ENCODE results near the gene CD68. TPM values are rescaled to one million over a fixed set of nuclear protein-coding genes. Genes with fewer than 3 reads are reported as not detected.

The CD68 gene
- total RNA-seq, 2 experiments from 2014 or later, result 32.5 to 33.9 TPM

DNA sequence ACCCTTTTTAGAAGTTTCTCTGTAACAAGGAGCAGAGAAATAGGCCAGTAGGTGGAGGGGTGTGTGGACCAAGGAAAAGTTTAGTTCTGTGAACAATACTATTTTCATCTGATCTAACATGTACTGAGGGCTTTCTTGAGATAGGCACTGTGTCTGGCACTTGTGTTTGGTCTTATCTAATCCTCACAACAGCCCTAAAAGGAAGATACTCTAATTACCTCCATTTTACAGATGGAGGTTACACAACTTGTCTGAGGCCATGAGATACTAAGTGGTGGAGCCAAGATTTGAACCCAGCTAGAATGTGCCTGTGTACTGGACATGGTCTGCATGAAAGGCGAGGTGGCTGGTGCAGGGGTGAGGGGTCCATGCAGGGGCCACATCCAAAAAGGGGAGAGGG, 26.1 kb upstream of the CD68 start:
- ATAC-seq (ENCODE audit: low read depth) (no peak), DNase-seq (no peak)
- peaks cover 62% of the 10 kb centered on the region for H3K4me1 Mint-ChIP-seq
- H3K36me3 Mint-ChIP-seq, result peaks cover 36% of the 10 kb centered on the region
- H3K27ac Mint-ChIP-seq, result peak overlapping the region; percentile 93
- peak overlapping the region; percentile 75 for H3K4me3 Mint-ChIP-seq
- H3K27me3 Mint-ChIP-seq, result no peaks in the 10 kb centered on the region
- no peaks in the 10 kb centered on the region for H3K9me3 Mint-ChIP-seq
- POLR2A ChIA-PET, result interaction anchor here (0.5 to 2.4 kb wide), 6 partner anchors 8 to 289 kb away, joined by 3 to 12 read pairs (median 8); partner anchors contain the start of genes POLR2A and SENP3

DNA sequence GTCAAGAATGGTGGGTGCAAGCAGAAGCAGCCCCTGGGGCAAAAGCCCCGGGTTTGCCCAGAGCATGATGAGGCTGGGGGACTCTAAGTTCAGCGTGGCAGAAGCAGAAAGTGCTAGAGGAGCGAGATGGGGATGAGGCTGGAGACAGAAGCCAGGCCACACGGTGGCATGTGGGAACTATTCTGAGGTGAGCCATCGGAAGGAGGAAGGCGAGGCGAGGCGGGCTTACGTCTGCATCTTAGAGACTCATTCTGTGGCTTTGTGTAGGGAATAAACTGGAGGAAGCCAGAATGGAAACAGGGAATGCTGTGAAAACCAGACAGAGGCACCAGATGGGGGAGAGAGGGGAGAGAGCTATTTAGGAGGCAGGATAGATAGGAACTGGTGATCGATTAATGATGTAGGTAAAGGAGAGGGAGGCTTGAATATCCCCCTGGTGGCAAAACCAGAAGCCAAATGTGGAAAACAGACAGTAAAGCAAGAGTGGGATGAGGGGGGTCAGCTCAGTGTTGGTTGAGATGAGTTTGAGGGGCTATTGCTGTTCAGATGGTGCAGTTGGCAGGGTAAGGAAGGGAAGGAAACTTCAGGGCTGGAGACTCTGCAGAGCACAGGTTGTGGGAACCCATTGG, 24.0 kb upstream of the CD68 start:
- ATAC-seq (ENCODE audit: low read depth) (no peak), DNase-seq (no peak)
- Mint-ChIP-seq H3K4me1 (peaks cover 67% of the 10 kb centered on the region), H3K27me3 (no peaks in the 10 kb centered on the region), H3K36me3 (peaks cover 31% of the 10 kb centered on the region), H3K4me3 (no peak overlapping the region), H3K9me3 (no peaks in the 10 kb centered on the region), H3K27ac (peak overlapping the region; percentile 65)
- POLR2A ChIA-PET, result interaction anchor here (0.6 kb wide), 1 partner anchor 313 kb away, joined by 7 read pairs; the partner anchor contains the start of gene GABARAP

DNA sequence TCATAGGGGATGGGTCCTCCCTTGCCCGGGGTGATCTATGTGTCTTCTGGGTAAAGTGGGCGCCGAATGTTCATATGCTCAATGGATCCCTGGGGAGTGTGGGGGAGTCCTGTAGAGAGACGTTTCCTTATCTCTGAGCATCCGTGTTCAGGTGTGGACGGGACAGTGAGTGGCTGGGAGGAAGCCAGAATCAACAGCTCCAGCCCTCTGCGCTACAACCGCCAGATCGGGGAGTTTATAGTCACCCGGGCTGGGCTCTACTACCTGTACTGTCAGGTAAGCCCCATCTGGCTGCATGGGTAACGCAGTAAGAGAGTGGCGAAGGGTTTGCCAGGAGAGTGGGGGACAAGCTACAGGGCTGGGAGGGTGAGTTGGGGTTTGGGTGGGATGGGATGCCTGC, 22.8 kb upstream of the CD68 start:
- Mint-ChIP-seq H3K27ac (peak overlapping the region; percentile 55), H3K9me3 (no peaks in the 10 kb centered on the region), H3K27me3 (no peaks in the 10 kb centered on the region), H3K4me3 (no peak overlapping the region), H3K36me3 (peaks cover 30% of the 10 kb centered on the region), H3K4me1 (peaks cover 65% of the 10 kb centered on the region)
- POLR2A ChIA-PET, result interaction anchor here (0.8 to 6.2 kb wide), 2 partner anchors 41 to 77 kb away, joined by 3 to 63 read pairs; partner anchors contain the start of gene ZBTB4
- ATAC-seq (ENCODE audit: low read depth) (no peak), DNase-seq (no peak)

- POLR2A ChIA-PET, result interaction anchor here (6.2 kb wide), 1 partner anchor 42 kb away, joined by 63 read pairs; no protein-coding TSS in a partner anchor
- Mint-ChIP-seq H3K4me1 (peaks cover 61% of the 10 kb centered on the region), H3K4me3 (no peak overlapping the region), H3K27ac (no peak overlapping the region), H3K9me3 (no peaks in the 10 kb centered on the region), H3K36me3 (peaks cover 30% of the 10 kb centered on the region), H3K27me3 (no peaks in the 10 kb centered on the region)
- DNase-seq, result no peak
- ATAC-seq (ENCODE audit: low read depth), result no peak
These were observed 22.2 kb upstream of the CD68 start for GRCh38 chr17:7557147-7557764.

DNA sequence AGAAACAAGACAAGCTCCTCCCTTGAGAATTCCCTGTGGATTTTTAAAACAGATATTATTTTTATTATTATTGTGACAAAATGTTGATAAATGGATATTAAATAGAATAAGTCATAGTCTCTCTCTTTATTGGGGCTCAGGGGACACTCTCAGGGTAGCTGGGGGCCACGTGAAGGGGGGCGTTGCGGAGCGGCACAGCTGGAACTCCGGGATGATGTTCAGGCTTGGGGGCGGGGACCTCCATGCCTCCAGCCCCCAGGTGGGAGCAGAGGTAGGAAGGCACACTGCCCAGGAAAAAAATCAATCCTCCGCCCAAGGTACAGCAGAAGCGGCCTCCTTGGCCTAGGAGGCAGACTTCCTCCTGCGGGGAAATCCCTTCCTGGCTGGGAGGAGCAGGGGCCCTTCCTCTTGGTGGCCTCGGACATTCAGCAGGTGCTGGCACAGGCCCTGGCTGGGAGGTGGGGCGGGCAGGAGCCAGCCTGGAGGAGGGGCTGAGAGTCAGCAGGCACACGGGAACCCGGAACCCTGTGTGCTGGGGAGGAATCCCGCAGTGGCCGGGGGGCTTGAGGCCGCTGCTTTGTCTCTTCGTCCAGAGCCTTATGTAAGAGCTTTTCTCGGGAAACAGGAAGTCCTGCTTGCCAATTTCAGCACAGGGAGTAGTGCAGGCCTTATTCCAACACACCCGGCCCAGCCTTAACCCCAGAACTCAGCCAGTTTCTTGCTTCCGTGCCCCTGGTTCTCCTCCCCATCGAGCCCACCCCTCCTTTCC, 21.5 kb upstream of the CD68 start:
- Mint-ChIP-seq H3K27ac (peak overlapping the region; percentile 87), H3K27me3 (no peaks in the 10 kb centered on the region), H3K4me3 (peak overlapping the region; percentile 78), H3K36me3 (peaks cover 34% of the 10 kb centered on the region), H3K4me1 (peaks cover 63% of the 10 kb centered on the region), H3K9me3 (no peaks in the 10 kb centered on the region)
- POLR2A ChIA-PET, result interaction anchor here (0.8 to 6.2 kb wide), 4 partner anchors 8 to 118 kb away, joined by 3 to 63 read pairs (median 4); partner anchors contain the start of gene TNFSF12
- DNase-seq, result no peak
- ATAC-seq (ENCODE audit: low read depth), result no peak

DNA sequence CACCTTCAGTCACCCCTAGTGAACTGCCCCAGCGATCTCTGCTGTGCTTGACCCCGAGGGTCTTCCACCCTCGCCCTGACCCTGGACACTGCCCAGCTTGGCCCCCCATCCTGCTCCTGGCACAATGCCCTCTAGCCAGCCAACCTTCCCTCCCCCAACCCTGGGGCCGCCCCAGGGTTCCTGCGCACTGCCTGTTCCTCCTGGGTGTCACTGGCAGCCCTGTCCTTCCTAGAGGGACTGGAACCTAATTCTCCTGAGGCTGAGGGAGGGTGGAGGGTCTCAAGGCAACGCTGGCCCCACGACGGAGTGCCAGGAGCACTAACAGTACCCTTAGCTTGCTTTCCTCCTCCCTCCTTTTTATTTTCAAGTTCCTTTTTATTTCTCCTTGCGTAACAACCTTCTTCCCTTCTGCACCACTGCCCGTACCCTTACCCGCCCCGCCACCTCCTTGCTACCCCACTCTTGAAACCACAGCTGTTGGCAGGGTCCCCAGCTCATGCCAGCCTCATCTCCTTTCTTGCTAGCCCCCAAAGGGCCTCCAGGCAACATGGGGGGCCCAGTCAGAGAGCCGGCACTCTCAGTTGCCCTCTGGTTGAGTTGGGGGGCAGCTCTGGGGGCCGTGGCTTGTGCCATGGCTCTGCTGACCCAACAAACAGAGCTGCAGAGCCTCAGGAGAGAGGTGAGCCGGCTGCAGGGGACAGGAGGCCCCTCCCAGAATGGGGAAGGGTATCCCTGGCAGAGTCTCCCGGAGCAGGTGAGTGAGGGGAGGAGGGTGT, 20.7 kb upstream of the CD68 start, which contains the start of gene TNFSF13:
TNFSF13 (plus strand) TSS at position 207 of the 776 bp plus-strand sequence; CDS start at position 497, 290 bp downstream.
- H3K27ac Mint-ChIP-seq, result peak within 1 kb of the TSS; percentile 87
- DNase-seq (no peak), ATAC-seq (ENCODE audit: low read depth) (no peak)
- peaks cover 29% of the 10 kb centered on the region for H3K36me3 Mint-ChIP-seq
- POLR2A ChIA-PET, result interaction anchor here (0.8 to 6.2 kb wide), 4 partner anchors 9 to 119 kb away, joined by 3 to 63 read pairs (median 4); partner anchors contain the start of gene TNFSF12
- H3K27me3 Mint-ChIP-seq, result no peaks in the 10 kb centered on the region
- H3K9me3 Mint-ChIP-seq, result no peaks in the 10 kb centered on the region
- H3K4me1 Mint-ChIP-seq, result peaks cover 58% of the 10 kb centered on the region
- H3K4me3 Mint-ChIP-seq, result peak within 1 kb of the TSS; percentile 78

DNA sequence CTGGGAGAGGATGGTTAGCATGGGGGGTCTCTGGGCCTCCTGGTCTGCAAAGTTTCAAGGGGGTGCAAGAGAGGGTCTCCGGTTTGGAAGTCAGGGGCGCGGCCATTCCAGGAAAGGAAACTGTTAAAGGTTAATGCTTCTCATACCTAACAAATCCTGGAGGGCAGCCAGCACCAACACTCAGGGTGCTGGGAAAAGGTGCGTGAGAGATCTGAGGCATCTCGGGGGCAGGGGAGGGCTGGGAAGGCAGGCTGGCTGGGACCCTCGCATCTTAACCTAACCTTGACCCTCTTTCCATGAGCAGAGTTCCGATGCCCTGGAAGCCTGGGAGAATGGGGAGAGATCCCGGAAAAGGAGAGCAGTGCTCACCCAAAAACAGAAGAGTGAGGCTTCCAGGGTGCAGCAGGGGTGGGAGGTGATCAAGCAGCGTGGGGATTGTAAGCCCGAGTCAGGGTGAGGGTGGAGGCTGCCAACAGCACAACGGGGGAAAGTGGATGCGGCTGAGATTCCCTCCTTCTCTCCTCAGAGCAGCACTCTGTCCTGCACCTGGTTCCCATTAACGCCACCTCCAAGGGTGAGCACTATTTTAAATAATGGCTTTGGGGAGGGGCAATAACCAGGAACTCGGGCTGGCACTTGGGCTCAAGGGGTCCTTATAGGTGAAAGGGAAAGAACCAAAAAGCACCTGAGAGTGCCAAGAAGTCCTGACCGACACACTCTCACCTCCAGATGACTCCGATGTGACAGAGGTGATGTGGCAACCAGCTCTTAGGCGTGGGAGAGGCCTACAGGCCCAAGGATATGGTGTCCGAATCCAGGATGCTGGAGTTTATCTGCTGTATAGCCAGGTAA, 19.9 kb upstream of the CD68 start:
- POLR2A ChIA-PET, result interaction anchor here (0.5 to 6.2 kb wide), 13 partner anchors 7 to 224 kb away, joined by 3 to 63 read pairs (median 6); partner anchors contain the start of genes ACAP1, MPDU1, POLR2A and TNFSF12
- Mint-ChIP-seq H3K4me3 (peak overlapping the region; percentile 83), H3K36me3 (peaks cover 26% of the 10 kb centered on the region)

DNA sequence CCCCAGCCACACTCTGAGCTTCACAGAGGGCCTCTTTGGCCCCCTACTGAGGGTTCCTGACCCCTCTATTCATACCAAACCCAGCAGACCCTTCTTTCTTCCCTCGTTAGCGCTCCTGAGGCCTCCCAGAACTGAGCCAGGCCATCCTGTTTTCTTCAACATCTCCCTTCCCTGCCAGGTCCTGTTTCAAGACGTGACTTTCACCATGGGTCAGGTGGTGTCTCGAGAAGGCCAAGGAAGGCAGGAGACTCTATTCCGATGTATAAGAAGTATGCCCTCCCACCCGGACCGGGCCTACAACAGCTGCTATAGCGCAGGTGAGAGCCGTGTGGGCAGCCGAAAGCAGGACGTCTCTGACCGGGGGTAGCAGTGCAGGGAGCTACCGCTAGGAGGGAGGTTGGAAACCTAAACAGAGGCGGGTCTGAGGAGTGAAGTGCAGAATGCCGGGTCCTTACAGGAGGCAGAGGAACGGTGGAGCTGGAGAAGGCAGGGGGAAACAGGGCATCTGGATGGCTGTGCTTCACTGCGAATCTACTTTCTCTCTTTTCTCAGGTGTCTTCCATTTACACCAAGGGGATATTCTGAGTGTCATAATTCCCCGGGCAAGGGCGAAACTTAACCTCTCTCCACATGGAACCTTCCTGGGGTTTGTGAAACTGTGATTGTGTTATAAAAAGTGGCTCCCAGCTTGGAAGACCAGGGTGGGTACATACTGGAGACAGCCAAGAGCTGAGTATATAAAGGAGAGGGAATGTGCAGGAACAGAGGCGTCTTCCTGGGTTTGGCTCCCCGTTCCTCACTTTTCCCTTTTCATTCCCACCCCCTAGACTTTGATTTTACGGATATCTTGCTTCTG, 19.0 kb upstream of the CD68 start:
- Mint-ChIP-seq H3K4me1 (peaks cover 58% of the 10 kb centered on the region), H3K27me3 (no peaks in the 10 kb centered on the region), H3K36me3 (peaks cover 23% of the 10 kb centered on the region)

More for the DNA sequence above, 19.9 kb upstream of the CD68 start:
- no peaks in the 10 kb centered on the region for H3K27me3 Mint-ChIP-seq
- peaks cover 62% of the 10 kb centered on the region for H3K4me1 Mint-ChIP-seq
- peak overlapping the region; percentile 87 for H3K27ac Mint-ChIP-seq
- no peaks in the 10 kb centered on the region for H3K9me3 Mint-ChIP-seq
- no peak for DNase-seq
- ATAC-seq (ENCODE audit: low read depth), result no peak

GRCh38 chr17:7561028-7561575, 18.3 kb upstream of the CD68 start:
- ATAC-seq (ENCODE audit: low read depth) (peak; percentile 54), DNase-seq (peak; percentile 85)
- H3K4me1 Mint-ChIP-seq, result peaks cover 55% of the 10 kb centered on the region
- H3K27me3 Mint-ChIP-seq, result no peaks in the 10 kb centered on the region
- H3K9me3 Mint-ChIP-seq, result no peaks in the 10 kb centered on the region
- POLR2A ChIA-PET, result interaction anchor here (0.6 to 6.2 kb wide), 27 partner anchors 9 to 287 kb away, joined by 3 to 63 read pairs (median 5); partner anchors contain the start of genes ACAP1, CD68, MPDU1 and POLR2A
- H3K36me3 Mint-ChIP-seq, result peaks cover 21% of the 10 kb centered on the region
- H3K4me3 Mint-ChIP-seq, result peak overlapping the region; percentile 83
- H3K27ac Mint-ChIP-seq, result peak overlapping the region; percentile 87

More for the DNA sequence above, 19.0 kb upstream of the CD68 start:
- ATAC-seq (ENCODE audit: low read depth), result no peak
- DNase-seq, result peak; percentile 66
- Mint-ChIP-seq H3K9me3 (no peaks in the 10 kb centered on the region), H3K27ac (peak overlapping the region; percentile 87), H3K4me3 (peak overlapping the region; percentile 83)
- POLR2A ChIA-PET, result interaction anchor here (0.5 to 6.2 kb wide), 24 partner anchors 8 to 287 kb away, joined by 3 to 63 read pairs (median 5); partner anchors contain the start of genes ACAP1, MPDU1, POLR2A and SAT2

GRCh38 chr17:7561589-7562207, 17.7 kb upstream of the CD68 start, which contains the start of gene SENP3:
Gene SENP3, plus strand, starts transcription at chr17:7561919. Its CDS starts 1,158 bp downstream, at chr17:7563077.
- Mint-ChIP-seq H3K4me3 (peak within 1 kb of the TSS; percentile 83), H3K27me3 (no peaks in the 10 kb centered on the region), H3K27ac (peak within 1 kb of the TSS; percentile 97), H3K9me3 (no peaks in the 10 kb centered on the region), H3K4me1 (peaks cover 49% of the 10 kb centered on the region), H3K36me3 (peaks cover 17% of the 10 kb centered on the region)
- ATAC-seq (ENCODE audit: low read depth) (peak; percentile 87), DNase-seq (peak; percentile 95)
- POLR2A ChIA-PET, result interaction anchor here (0.6 to 6.2 kb wide), 26 partner anchors 9 to 209 kb away, joined by 3 to 63 read pairs (median 4); partner anchors contain the start of genes CD68, MPDU1, POLR2A and TMEM102

All from activated naive CD8-positive, alpha-beta T cell treated with anti-CD3 and anti-CD28 coated beads, Interleukin-2, amount 10 ng/mL, durations not matched to agents 7 days and 5 days (primary cell).